Measurements from ENCODE around the gene NAV1. TPM values are rescaled to one million over a fixed set of nuclear protein-coding genes. Genes with fewer than 3 reads are reported as not detected.

NAV1 gene
- total RNA-seq, 1 experiment from 2014 or later: 51.0 TPM

- TF ChIP-seq HMGXB4 (CRISPR knock-in tag; IDR thresholded peaks at IDR 0.05) (no peak), ZNF512 (CRISPR knock-in tag; IDR thresholded peaks at IDR 0.05; ENCODE audit: borderline replicate concordance) (no peak), NR2C2 (CRISPR knock-in tag; IDR thresholded peaks at IDR 0.05) (no peak), GRHL2 (CRISPR knock-in tag; IDR thresholded peaks at IDR 0.05; ENCODE audit: insufficient replicate concordance, severe bottlenecking) (no peak), ELF4 (CRISPR knock-in tag; IDR thresholded peaks at IDR 0.05; ENCODE audit: low read depth) (no peak), ZSCAN18 (CRISPR knock-in tag; IDR thresholded peaks at IDR 0.05) (no peak), ZNF396 (CRISPR knock-in tag; IDR thresholded peaks at IDR 0.05; ENCODE audit: borderline replicate concordance) (no peak), MYBL2 (CRISPR knock-in tag; IDR thresholded peaks at IDR 0.05) (no peak), AFF4 (CRISPR knock-in tag; IDR thresholded peaks at IDR 0.05; ENCODE audit: borderline replicate concordance) (no peak), PRDM15 (CRISPR knock-in tag; IDR thresholded peaks at IDR 0.05) (no peak), ETV6 (CRISPR knock-in tag; IDR thresholded peaks at IDR 0.05) (no peak), RORB (CRISPR knock-in tag; IDR thresholded peaks at IDR 0.05) (no peak), E2F1 (CRISPR knock-in tag; IDR thresholded peaks at IDR 0.05) (no peak), MAX (CRISPR knock-in tag; IDR thresholded peaks at IDR 0.05) (no peak), TP53 (CRISPR knock-in tag; IDR thresholded peaks at IDR 0.05) (no peak), FOXJ3 (CRISPR knock-in tag; IDR thresholded peaks at IDR 0.05; ENCODE audit: borderline replicate concordance) (no peak), ZBTB21 (CRISPR knock-in tag; IDR thresholded peaks at IDR 0.05; ENCODE audit: borderline replicate concordance) (no peak), ZNF317 (CRISPR knock-in tag; IDR thresholded peaks at IDR 0.05; ENCODE audit: borderline replicate concordance, low read depth) (no peak)
- H3K36me3 Mint-ChIP-seq: peaks cover 3% of the 10 kb centered on the region; the same call in 1 of the 2 replicates
- H3K4me1 Mint-ChIP-seq: peaks cover 20% of the 10 kb centered on the region
- ChIA-PET CTCF (interaction anchor here (1.2 to 1.6 kb wide), 2 partner anchors 15 to 46 kb away, joined by 4 read pairs; no protein-coding TSS in a partner anchor), POLR2A (no interaction called here)
- peaks cover 13% of the 10 kb centered on the region for H3K9me3 Mint-ChIP-seq
- ATAC-seq (no peak), DNase-seq (ENCODE audit: low spot score) (no peak)
- H3K27me3 Mint-ChIP-seq (ENCODE audit: low read depth): no peaks in the 10 kb centered on the region
- H3K27ac Mint-ChIP-seq: no peak overlapping the region
- no peak overlapping the region for H3K4me3 Mint-ChIP-seq
These were observed 11.0 kb upstream of the NAV1 start for GRCh38 chr1:201527879-201528278.
